Epidermal melanocyte (primary cell): Measurements from ENCODE around the gene PRKAR1B.

Experiments used
- DNase-seq: peaks from one replicate; pipeline ENCODE4 v3.0.0; 2011; ENCODE audit warnings: low spot score; ENCODE audit not compliant: insufficient read length

Gene PRKAR1B

GRCh38 chr7:727104-727805 lies at the start of gene PRKAR1B:
PRKAR1B (minus strand) TSS chr7:727281; CDS start chr7:711505, 15,776 bp downstream.
- DNase-seq: no peak

DNA sequence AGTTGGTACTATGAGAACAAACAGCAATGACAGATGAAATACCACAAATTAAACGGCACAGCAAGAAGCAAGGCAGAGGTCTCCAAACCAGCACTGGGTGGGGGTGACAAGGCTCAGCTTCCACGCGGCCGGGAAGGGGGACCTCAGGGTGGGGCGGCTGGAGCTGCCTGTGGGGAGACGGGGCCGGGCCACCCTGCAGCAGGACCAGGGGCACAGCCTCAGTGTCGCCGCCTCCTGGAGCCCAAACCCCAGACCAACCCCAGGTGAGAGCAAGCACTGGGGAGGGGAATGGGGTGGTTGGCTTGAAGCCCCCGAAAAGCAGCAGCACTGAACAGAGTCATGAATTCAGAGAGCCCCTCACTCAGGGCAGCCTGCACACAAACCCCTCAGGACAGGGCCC lies 49.3 kb upstream of the PRKAR1B start:
- DNase-seq: no peak

DNA sequence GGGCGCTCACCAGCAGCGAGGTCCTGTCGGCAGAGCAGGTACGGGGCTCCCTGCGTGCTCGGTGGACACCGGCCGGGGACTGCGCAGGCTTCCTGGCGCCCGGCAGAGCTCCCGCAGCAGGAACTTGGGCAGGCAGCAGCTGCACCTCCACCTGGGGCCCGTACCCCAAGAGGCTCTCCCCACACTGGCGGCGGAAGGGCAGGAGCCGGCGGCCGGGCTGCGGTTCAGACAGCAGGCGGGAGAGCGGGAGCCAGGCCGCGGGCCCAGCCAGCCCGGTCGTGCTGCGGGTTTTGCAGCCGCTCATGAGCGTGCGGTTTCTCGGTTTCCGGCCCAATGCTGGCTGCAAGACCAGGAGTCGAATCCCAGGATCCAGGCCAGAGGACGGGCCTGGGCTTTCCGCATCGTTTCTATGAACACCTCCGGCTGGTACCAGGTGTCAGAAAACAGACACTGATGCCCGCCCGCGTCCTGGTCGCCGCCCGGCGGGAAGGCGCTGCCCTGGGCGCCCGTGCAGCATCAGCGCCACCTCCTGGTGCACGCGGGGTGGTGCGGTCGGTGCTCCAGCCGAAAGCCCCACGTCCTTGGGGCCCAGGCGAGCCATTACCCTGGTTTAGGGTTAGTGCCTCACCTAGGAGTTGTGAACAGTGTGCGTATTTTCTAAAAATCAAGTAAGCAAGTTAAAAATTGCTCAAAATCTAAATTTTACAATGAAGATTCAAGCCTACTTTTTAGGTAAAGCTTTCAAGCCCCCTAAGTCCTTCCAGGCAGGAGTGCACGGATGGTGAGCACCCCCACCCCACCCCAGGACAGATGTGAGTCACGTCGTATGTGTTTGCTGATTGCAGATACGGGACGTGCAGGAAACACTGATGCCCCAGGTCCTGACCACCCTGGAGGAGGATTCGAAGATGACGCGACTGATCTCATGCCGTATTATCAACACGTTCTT lies 47.4 kb upstream of the PRKAR1B start:
- no peak for DNase-seq

DNA sequence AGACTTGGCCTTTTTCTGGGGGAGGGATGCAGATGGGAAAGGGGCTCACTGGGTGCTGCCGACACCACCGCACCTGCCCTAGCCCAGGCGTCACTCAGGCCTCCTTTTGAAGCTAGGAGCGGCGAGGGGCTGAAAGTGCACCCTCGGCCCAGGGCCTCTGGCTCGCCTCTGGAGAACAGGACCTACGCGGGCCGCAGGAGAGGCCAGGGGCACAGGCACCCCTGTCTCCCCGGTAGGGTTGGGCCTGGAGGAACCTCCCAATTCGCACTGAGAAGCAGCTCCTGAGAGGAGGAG lies 46.5 kb upstream of the PRKAR1B start:
- DNase-seq: no peak

- no peak for DNase-seq
Measured at GRCh38 chr7:772861-773621, 46.0 kb upstream of the PRKAR1B start.

- no peak for DNase-seq
Measured at GRCh38 chr7:772392-772791, 45.3 kb upstream of the PRKAR1B start.

DNA sequence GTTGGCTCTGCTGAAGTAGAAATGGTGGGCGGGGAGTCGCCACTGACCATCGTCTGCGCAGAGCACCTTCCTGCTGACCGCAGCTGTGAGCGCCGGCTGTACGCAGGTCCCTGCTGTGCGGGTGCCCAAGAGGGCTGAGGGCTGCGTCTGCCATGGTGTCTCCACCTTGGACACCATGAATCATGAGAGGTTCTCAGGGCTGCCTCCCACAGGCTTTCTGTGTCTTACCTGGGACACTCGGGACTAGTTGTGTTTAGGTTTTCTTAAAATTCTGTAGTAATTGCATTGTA lies 44.9 kb upstream of the PRKAR1B start:
- DNase-seq: no peak

GRCh38 chr7:771234-772004 lies 44.3 kb upstream of the PRKAR1B start:
- no peak for DNase-seq

DNA sequence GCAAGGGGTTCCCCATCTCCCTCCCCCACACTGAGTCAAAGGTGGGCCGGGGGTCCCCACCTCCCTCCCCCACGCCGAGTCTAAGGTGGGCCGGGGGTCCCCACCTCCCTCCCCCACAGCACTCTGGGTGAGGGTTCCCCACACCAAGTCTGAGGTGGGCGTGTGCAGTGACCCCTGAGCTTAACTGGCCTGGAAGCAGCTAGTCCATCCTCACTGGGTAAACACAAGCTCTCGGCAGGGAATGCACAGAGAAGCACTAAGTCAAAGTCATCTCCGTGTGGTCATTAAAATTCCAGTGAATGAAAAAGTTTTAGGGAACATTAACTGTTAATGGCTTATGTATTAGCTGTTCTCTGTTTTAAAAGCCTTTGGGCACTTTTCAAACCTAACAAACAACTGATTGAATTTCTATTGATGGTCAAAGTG lies 43.7 kb upstream of the PRKAR1B start:
- no peak for DNase-seq

DNA sequence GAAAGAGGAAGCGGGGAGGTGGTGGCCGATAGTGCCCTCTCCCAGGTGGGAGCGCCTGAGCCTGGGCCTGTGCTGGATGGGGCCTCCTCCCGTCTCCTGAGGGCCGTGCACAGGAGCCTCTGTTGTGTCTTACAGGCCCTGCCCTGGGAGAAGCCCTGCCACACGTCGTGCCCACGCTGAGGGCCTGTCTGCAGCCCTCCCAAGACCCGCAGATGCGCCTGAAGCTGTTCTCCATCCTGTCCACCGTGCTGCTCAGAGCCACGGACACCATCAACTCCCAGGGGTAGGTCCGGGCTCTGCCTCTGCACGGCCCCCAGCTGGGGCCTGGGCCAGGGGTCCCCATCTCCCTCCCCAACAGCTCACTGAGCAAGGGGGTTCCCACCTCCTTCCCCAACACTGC lies 43.3 kb upstream of the PRKAR1B start:
- DNase-seq: no peak

DNA sequence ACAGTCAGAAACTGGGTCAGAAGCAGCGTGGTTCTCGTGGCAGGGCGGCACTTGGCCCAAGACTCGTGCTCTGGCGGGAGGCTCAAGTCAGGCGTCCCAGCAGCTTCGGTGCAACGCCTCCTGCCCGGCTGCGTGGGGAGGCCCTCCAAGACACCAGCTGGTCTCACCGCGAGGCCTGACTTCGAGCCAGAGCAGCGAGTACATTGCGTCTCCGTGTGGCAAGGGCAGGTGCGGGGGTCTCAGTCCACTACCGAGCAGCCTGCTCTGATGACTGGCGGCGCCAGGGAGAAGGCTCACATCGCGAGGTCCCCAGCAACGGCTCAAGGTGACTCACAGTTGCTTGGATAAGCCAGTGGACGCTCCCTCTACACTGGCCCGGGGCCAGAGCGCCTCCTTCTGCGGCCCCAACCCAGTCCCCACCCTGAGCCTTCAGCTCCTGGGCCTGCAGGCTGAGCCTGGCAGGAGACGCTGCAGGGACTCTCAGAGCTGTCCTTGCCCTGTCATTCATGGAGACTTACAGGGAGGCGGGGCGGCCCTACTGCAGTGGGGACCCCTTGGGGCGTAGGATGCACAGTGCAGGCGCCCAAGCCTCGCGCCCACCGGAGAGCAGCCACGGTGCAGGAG lies 41.9 kb upstream of the PRKAR1B start:
- DNase-seq: no peak

DNA sequence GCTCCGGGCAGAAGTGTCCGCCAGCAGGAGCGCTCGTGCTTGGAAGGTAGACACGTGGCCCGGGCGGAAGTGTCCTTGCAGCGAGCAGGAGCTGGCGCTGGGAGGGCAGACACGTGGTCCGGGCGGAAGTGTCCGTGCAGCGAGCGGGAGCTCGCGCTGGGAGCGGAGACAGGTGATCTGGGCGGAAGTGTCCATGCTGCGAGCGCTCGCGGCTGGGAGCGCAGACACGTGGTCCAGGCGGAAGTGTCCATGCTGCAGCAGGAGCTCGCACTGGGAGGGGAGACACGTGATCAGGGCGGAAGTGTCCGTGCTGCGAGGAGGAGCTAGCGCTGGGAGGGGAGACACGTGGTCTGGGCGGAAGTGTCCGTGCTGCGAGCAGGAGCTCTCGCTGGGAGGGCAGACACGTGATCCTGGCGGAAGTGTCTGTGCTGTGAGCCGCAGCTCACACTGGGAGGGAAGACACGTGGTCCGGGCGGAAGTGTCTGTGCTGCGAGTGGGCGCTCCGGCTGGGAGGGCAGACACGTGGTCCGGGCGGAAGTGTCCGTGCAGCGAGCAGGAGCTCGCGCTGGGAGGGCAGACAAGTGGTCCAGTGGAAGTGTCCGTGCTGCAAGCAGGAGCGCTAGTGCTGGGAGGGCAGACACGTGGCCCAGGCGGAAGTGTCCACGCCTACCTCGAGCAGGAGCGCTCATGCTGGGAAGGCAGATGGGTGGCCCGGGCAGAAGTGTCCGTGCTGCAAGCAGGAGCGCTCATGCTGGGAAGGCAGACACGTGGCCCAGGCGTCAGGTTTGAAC lies 41.1 kb upstream of the PRKAR1B start:
- no peak for DNase-seq

- no peak for DNase-seq
Measured at GRCh38 chr7:767580-767940, 40.5 kb upstream of the PRKAR1B start.

- DNase-seq: no peak
Measured at GRCh38 chr7:765383-765782, 38.3 kb upstream of the PRKAR1B start.

DNA sequence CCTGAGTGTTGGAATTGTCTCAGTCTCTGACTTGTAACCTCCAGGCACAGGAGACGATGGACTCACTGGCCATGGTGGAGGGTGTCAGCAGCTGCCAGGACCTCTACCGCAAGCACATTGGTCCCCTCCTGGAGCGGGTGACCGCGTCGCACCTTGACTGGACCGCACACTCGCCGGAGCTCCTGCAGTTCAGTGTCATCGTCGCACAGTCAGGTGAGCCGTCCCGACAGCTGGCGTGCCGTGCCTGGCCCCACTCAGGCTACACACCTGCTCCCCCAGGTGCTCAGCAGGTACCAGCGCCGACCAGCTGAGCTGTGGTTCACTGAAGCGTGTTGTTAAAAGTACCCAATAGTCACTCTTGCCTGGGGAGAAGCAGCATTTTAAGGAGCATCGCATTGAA lies 36.7 kb upstream of the PRKAR1B start:
- no peak for DNase-seq

DNA sequence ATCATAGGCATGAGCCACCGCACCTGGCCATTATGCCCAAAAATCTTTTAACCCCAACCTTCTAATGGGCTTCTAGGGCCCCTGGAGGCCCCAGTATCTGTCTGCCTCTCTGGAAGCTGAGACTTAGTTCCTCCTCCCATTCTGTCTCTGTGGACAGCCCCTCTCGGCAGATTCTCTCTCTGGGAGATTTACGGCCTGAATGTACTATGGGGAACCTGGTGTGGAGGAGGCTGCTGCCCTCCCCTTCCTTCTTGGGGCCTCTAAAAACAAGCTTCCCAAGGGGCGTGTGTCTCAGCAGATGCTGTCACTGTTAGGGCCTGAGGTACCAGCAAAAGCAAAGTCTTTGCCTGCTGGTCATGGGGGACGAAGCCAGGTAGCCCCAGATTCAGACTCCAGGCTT lies 35.8 kb upstream of the PRKAR1B start:
- no peak for DNase-seq

DNA sequence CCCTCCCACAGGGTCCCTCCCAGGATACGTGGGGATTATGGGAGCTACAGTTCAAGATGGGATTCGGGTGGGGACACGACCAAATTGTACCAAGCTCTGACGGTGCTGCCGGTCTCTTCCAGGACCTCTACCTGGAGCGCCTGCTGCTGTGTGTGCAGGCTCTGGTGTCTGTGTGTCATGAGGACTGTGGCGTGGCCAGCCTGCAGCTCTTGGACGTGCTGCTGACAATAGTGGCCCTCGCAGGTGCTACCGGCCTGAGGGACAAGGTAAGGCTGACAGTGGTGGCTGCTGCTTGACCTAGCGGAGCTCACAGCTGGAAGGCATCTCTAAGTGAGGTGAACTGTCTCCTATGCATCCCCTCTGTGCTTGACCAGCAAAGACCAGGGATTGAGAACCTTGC lies 34.5 kb upstream of the PRKAR1B start:
- DNase-seq: no peak

DNA sequence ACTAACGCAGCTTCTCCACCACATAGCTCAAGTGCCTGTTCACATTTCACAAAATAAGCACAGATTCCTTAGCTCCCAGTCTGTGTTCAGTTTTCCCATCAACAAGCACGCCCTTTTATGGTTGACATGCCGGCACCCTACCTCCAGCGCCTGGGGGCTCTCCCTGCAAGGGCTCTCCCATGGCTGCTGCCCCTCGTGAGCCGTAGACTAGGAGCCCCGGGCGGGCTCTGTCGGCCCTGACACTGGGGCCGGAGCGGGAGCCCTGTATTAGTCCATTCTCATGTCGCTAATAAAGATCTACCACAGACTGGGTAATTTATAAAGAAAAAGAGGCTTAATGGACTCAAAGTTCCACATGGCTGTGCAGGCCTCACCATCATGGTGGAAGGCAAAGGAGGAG lies 34.0 kb upstream of the PRKAR1B start:
- no peak for DNase-seq

DNA sequence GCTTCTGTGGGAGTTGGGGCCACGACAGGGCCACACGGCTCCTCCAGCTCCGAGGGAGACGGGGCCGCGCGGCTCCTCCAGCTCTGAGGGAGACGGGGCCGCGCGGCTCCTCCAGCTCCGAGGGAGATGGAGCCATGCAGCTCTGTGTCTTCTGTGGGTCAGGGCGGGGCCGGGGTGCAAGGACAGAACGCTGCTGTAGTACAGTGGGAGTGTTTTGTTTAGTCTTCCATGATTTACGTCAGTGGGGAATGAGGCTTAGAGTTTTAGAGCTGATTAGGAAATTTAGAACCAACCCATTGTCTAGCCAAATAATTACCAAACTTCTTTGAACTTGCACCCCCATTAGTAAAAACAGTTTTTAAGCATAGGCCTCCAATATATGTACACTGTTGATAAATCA lies 32.9 kb upstream of the PRKAR1B start:
- no peak for DNase-seq

- DNase-seq: no peak
Measured at GRCh38 chr7:759569-759968, 32.5 kb upstream of the PRKAR1B start.
